ENCODE results near the gene OBSCN. TPM values are rescaled to one million over a fixed set of nuclear protein-coding genes. Genes with fewer than 3 reads are reported as not detected.
A peak's percentile ranks its signal among the peaks of the same experiment; 100 is the strongest.

The OBSCN gene
- total RNA-seq, 2 donors from 2014 or later = 159 to 317 TPM

- peak; percentile 58 for DNase-seq (ENCODE audit: low spot score)
- TF ChIP-seq CTCF (IDR thresholded peaks at IDR 0.05) = no peak
Observed at GRCh38 chr1:228211531-228212414, 3.9 kb downstream of the OBSCN start.

GRCh38 chr1:228212415-228212965 lies 4.6 kb downstream of the OBSCN start:
- no peak for TF ChIP-seq CTCF (IDR thresholded peaks at IDR 0.05)
- no peaks in the 10 kb centered on the region for H3K9me3 ChIP-seq
- DNase-seq (ENCODE audit: low spot score) = peak; percentile 55
- no peaks in the 10 kb centered on the region for H3K27me3 ChIP-seq
- peaks cover 28% of the 10 kb centered on the region for H3K36me3 ChIP-seq
- H3K4me3 ChIP-seq = peak overlapping the region in 1 of 2 donors; percentile 49
- peak overlapping the region; percentile 50 to 85 for H3K27ac ChIP-seq
- H3K4me1 ChIP-seq = peaks cover 0 to 57% of the 10 kb centered on the region in 2 donors

More at GRCh38 chr1:228211531-228212414, 3.9 kb downstream of the OBSCN start:
- H3K27ac ChIP-seq = peak overlapping the region; percentile 95 to 97
- peaks cover 0 to 64% of the 10 kb centered on the region in 2 donors for H3K4me1 ChIP-seq
- H3K36me3 ChIP-seq = peaks cover 22% of the 10 kb centered on the region
- no peaks in the 10 kb centered on the region for H3K27me3 ChIP-seq
- no peak overlapping the region for H3K4me3 ChIP-seq
- H3K9me3 ChIP-seq = no peaks in the 10 kb centered on the region

GRCh38 chr1:228212966-228213844 lies 5.4 kb downstream of the OBSCN start:
- peak overlapping the region; percentile 30 to 49 for H3K4me3 ChIP-seq
- H3K27ac ChIP-seq = peak overlapping the region; percentile 50 to 85
- no peaks in the 10 kb centered on the region for H3K9me3 ChIP-seq
- peaks cover 35% of the 10 kb centered on the region for H3K36me3 ChIP-seq
- H3K27me3 ChIP-seq = no peaks in the 10 kb centered on the region
- TF ChIP-seq CTCF (IDR thresholded peaks at IDR 0.05) = peak; percentile 17 to 71
- H3K4me1 ChIP-seq = peaks cover 0 to 54% of the 10 kb centered on the region in 2 donors
- peak; percentile 68 for DNase-seq (ENCODE audit: low spot score)

GRCh38 chr1:228213917-228214808 lies 6.3 kb downstream of the OBSCN start:
- Histone ChIP-seq H3K4me3 (peak overlapping the region in 1 of 2 donors; percentile 49), H3K9me3 (no peaks in the 10 kb centered on the region), H3K27me3 (no peaks in the 10 kb centered on the region), H3K4me1 (peaks cover 0 to 58% of the 10 kb centered on the region in 2 donors), H3K27ac (peak overlapping the region; percentile 50 to 85), H3K36me3 (peaks cover 45% of the 10 kb centered on the region)
- no peak for TF ChIP-seq CTCF (IDR thresholded peaks at IDR 0.05)
- DNase-seq (ENCODE audit: low spot score) = peak; percentile 53
